Activated B cell treated with CpG ODN at 0.5 μM for 24 hours (primary cell): ENCODE results near the gene TAS1R3. TPM values are rescaled to one million over a fixed set of nuclear protein-coding genes. Genes with fewer than 3 reads are reported as not detected.

Source experiments
- ATAC-seq: fragments of 200-7000 bp; cut with Tn5 transposase; one replicate; pipeline ENCODE4 v1.10.0; 2021; ENCODE audit warnings: low read depth, mild to moderate bottlenecking, moderate library complexity
- CTCF ChIA-PET: fragments of 350-600 bp; sonication (Branson Sonifier 250); formaldehyde crosslinking; loops from one replicate; lab custom pipeline; 2021; ENCODE audit warnings: antibody characterized with exemption; lab: Charles Lee
- POLR2A ChIA-PET: fragments of 350-600 bp; sonication (Branson Sonifier 250); formaldehyde crosslinking; loops from one replicate; lab custom pipeline; 2021; ENCODE audit warnings: antibody characterized with exemption; lab: Charles Lee
- DNase-seq: peaks from one replicate; pipeline ENCODE4 v3.0.0; 2022
- H3K27ac Mint-ChIP-seq: one replicate; pipeline ENCODE4 v1.8.0; 2020; ENCODE audit warnings: mixed read lengths
- H3K27me3 Mint-ChIP-seq: one replicate; pipeline ENCODE4 v1.8.0; 2021; ENCODE audit warnings: mixed read lengths
- H3K36me3 Mint-ChIP-seq: one replicate; pipeline ENCODE4 v1.8.0; 2021; ENCODE audit warnings: low read depth, mixed read lengths
- H3K4me1 Mint-ChIP-seq: one replicate; pipeline ENCODE4 v1.8.0; 2021; ENCODE audit warnings: mixed read lengths
- H3K4me3 Mint-ChIP-seq: one replicate; pipeline ENCODE4 v1.8.0; 2020; ENCODE audit warnings: mild to moderate bottlenecking, mixed read lengths
- H3K9me3 Mint-ChIP-seq: one replicate; pipeline ENCODE4 v1.8.0; 2020; ENCODE audit warnings: mixed read lengths
- CTCF ChIP-seq: fragments of 200-600 bp; IDR thresholded peaks from one replicate; pipeline ENCODE4 v1.8.0; 2022; ENCODE audit warnings: antibody characterized with exemption, mild to moderate bottlenecking
- intact Hi-C: fragments of 100-400 bp; cut with micrococcal nuclease; formaldehyde crosslinking; loops from one replicate; pipeline ENCODE4 v1.15.1; 2024
- total RNA-seq: library from RNA; stranded (reverse); gene quantifications from 2 replicates; pipeline ENCODE4 v1.2.3, GENCODE V29; 2022

Gene TAS1R3
- total RNA-seq, 1 donor from 2014 or later: 2.5 TPM

DNA sequence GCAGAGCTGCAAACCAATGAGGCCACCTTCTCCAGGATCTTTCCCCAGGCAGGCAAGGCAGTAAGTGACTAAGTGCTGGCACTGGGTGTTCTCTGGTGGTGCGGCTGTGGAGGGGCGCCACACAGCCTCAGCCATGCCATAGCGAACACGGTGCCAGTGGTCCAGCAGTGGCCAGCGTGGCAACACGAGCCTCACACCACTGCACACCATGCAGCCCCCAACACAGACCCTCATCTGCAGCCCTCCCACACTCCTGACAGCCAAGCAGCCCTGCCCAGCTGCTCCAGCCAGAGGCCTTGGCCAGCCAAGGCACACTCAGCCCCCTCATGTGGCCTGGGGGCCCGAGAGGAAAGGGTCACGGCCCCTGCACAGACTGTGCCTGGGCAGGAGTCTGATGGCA, 9.6 kb upstream of the TAS1R3 start:
- TF ChIP-seq CTCF: no peak
- H3K4me3 Mint-ChIP-seq: peak overlapping the region; percentile 15
- H3K4me1 Mint-ChIP-seq: peaks cover 33% of the 10 kb centered on the region
- H3K27ac Mint-ChIP-seq: no peak overlapping the region
- H3K9me3 Mint-ChIP-seq: no peaks in the 10 kb centered on the region
- DNase-seq: no peak
- intact Hi-C loops: no loop called here
- POLR2A ChIA-PET: interaction anchor here (0.6 kb wide), 1 partner anchor 257 kb away, joined by 3 read pairs; no protein-coding TSS in a partner anchor
- no peak for ATAC-seq
- CTCF ChIA-PET: no interaction called here
- peaks cover 26% of the 10 kb centered on the region for H3K36me3 Mint-ChIP-seq
- no peaks in the 10 kb centered on the region for H3K27me3 Mint-ChIP-seq

DNA sequence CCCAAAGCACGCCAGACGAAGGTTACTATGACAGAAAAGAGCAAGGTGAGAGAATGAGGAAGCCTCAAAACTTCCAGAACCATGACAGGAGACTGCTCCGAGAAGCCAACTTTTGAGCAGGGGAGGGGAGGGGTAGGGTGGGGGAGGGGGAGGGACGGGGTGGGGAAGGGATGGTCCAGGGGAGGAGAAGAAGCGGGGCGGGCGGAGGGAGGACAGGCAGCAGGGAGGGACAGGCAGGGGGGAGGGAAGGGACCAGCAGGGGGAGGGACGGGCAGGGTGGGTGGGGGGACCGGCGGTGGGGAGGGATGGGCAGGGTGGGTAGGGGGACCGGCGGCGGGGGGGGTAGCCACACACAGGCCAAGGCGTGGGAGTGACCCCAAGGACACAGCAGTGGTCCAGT, 8.7 kb upstream of the TAS1R3 start:
- intact Hi-C loops: no loop called here

DNA sequence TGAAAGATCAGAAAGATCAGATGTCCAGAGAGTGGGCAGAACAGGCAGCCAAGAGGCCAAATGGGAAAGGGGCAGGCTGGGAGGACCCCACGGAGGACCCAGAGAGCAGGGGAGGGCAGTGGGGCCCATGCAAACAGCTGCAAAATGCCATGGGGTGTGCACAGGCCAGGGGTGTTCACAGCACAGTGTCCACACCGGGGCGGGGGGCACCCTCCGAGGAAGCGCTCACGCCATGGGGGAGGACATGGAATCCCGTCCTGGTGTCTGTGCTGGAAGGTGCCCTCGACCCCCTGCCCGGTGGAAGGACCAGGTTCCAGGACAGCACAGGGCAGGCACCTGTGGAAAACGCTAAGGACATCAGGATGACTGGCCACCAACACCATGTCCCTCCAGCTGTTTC, 8.1 kb upstream of the TAS1R3 start:
- DNase-seq: no peak
- intact Hi-C loops: no loop called here
- Mint-ChIP-seq H3K4me3 (peak overlapping the region; percentile 86), H3K27ac (no peak overlapping the region), H3K4me1 (peaks cover 37% of the 10 kb centered on the region), H3K27me3 (no peaks in the 10 kb centered on the region), H3K36me3 (peaks cover 27% of the 10 kb centered on the region), H3K9me3 (no peaks in the 10 kb centered on the region)
- no peak for TF ChIP-seq CTCF
- ChIA-PET CTCF (no interaction called here), POLR2A (interaction anchor here (1.3 kb wide), 1 partner anchor 52 kb away, joined by 5 read pairs; the partner anchor contains the start of gene AURKAIP1)
- no peak for ATAC-seq

More for the DNA sequence above, 8.7 kb upstream of the TAS1R3 start:
- DNase-seq (no peak), ATAC-seq (no peak)
- Mint-ChIP-seq H3K9me3 (no peaks in the 10 kb centered on the region), H3K27ac (no peak overlapping the region), H3K4me1 (peaks cover 37% of the 10 kb centered on the region), H3K36me3 (peaks cover 27% of the 10 kb centered on the region), H3K4me3 (peak overlapping the region; percentile 66), H3K27me3 (no peaks in the 10 kb centered on the region)
- TF ChIP-seq CTCF: no peak
- CTCF ChIA-PET: no interaction called here
- POLR2A ChIA-PET: no interaction called here

- intact Hi-C loops: loop anchor here (1.0 kb wide), 3 partner anchors 16 to 51 kb away; partner anchors contain the start of genes AURKAIP1, DVL1 and PUSL1
- Mint-ChIP-seq H3K4me1 (peaks cover 37% of the 10 kb centered on the region), H3K9me3 (no peaks in the 10 kb centered on the region), H3K4me3 (peak overlapping the region; percentile 90), H3K27me3 (no peaks in the 10 kb centered on the region), H3K36me3 (peaks cover 21% of the 10 kb centered on the region), H3K27ac (no peak overlapping the region)
- DNase-seq: no peak
- ATAC-seq: no peak
- CTCF ChIA-PET: no interaction called here
- POLR2A ChIA-PET: interaction anchor here (0.6 to 1.3 kb wide), 2 partner anchors 51 to 506 kb away, joined by 4 to 5 read pairs; partner anchors contain the start of gene AURKAIP1
- no peak for TF ChIP-seq CTCF
Measured at GRCh38 chr1:1324084-1324523, 7.0 kb upstream of the TAS1R3 start.

DNA sequence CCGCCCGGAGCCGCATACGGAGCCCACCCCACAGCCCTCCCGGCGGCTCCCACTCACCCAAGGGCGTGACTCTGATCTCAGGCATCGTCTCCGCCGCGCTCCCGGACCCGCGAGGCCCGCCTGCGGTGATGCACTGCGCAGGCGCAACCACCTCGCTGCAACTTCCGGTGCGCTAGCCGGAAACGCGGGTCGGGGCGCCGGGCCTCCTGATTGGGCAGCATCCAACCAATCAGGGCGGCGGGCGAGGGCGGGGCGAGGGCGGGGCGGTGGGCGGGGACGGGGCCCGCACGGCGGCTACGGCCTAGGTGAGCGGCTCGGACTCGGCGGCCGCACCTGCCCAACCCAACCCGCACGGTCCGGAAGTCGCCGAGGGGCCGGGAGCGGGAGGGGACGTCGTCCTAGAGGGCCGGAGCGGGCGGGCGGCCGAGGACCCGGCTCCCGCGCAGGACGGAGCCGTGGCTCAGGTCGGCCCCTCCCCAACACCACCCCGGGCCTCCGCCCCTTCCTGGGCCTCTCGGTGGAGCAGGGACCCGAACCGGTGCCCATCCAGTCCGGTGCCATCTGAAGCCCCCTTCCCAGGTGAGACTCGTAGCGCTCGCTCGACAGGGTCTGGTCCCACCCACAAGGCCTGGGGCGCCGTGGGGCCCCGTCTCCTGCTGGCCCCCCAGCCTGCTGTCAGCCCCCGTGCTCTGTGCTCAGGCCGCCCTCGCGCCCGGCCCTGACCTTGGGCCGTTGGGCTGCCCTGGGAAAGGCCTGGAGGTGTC, 6.4 kb upstream of the TAS1R3 start, which contains the start of the genes CPTP and INTS11:
Gene CPTP (plus strand): TSS at position 279 of the 764 bp plus-strand sequence. CDS start 2,109 bp downstream, outside the sequence.
Gene INTS11 (minus strand): TSS at position 137 of the 764 bp plus-strand sequence. CDS start 52 bp downstream, at position 85.
- ChIA-PET POLR2A (interaction anchor here (0.6 to 1.2 kb wide), 2 partner anchors 23 to 505 kb away, joined by 3 to 4 read pairs; no protein-coding TSS in a partner anchor), CTCF (no interaction called here)
- Mint-ChIP-seq H3K4me1 (peaks cover 41% of the 10 kb centered on the region), H3K27ac (peak within 1 kb of the TSS; percentile 80), H3K36me3 (peaks cover 16% of the 10 kb centered on the region), H3K4me3 (peak within 1 kb of the TSS; percentile 90), H3K27me3 (no peaks in the 10 kb centered on the region), H3K9me3 (no peaks in the 10 kb centered on the region)
- intact Hi-C loops: loop anchor here (1.0 kb wide), 3 partner anchors 16 to 51 kb away; partner anchors contain the start of genes AURKAIP1, DVL1 and PUSL1
- no peak for TF ChIP-seq CTCF
- ATAC-seq (peak; percentile 87), DNase-seq (peak; percentile 91)
